ENCODE results near the gene ZNF205. TPM values are rescaled to one million over a fixed set of nuclear protein-coding genes. Genes with fewer than 3 reads are reported as not detected.
A peak's percentile ranks its signal among the peaks of the same experiment; 100 is the strongest.

ZNF205 gene
- total and polyA plus RNA-seq, 9 of the 15 experiments (the other 6 are each of a cell fraction or from before 2014, with no cell fraction given) = 2.4 to 11.8 (median 5.1) TPM; not detected in 2

- TF ChIP-seq STAT6 (CRISPR knock-in tag; IDR thresholded peaks at IDR 0.05) = no peak
- peak; percentile 10; the same call in 1 of the 2 replicates for TF ChIP-seq ZFX (CRISPR knock-in tag; IDR thresholded peaks at IDR 0.05)
- peak; percentile 49; the same call in 1 of the 2 replicates for TF ChIP-seq GABPA (tag; conservative IDR thresholded peaks at IDR 0.05; ENCODE audit: low read depth)
- no peak for TF ChIP-seq ARID2 (IDR thresholded peaks at IDR 0.05)
- TF ChIP-seq ARHGAP35 (IDR thresholded peaks at IDR 0.05; ENCODE audit: partially characterized antibody) = peak; percentile 40
- no peak for TF ChIP-seq MBD1 (CRISPR knock-in tag; IDR thresholded peaks at IDR 0.05)
- no peak for TF ChIP-seq HINFP (tag; conservative IDR thresholded peaks at IDR 0.05; ENCODE audit: low read depth)
- no peak for TF ChIP-seq ZNF354B (CRISPR knock-in tag; IDR thresholded peaks at IDR 0.05)
- 0 out of 2 replicates have a peak, but pooled peaks have one; percentile 33 for TF ChIP-seq ZNF431 (CRISPR knock-in tag; IDR thresholded peaks at IDR 0.05)
- TF ChIP-seq RNF219 (CRISPR knock-in tag; IDR thresholded peaks at IDR 0.05) = no peak
- peak; percentile 100 for TF ChIP-seq TBP (optimal IDR thresholded peaks at IDR 0.05; ENCODE audit: low read depth, low read length)
- TF ChIP-seq CBFB (CRISPR knock-in tag; IDR thresholded peaks at IDR 0.05) = no peak
- TF ChIP-seq PTBP1 (IDR thresholded peaks at IDR 0.05; ENCODE audit: low read depth, low read length) = peak; percentile 52; the same call in 1 of the 2 replicates
- TF ChIP-seq TGIF2 (CRISPR knock-in tag; IDR thresholded peaks at IDR 0.05) = no peak
- TF ChIP-seq CREB3 (tag; conservative IDR thresholded peaks at IDR 0.05; ENCODE audit: low read depth) = no peak
- TF ChIP-seq RBM17 (IDR thresholded peaks at IDR 0.05; ENCODE audit: borderline replicate concordance, low read depth, low read length) = no peak
- TF ChIP-seq SMARCA5 (IDR thresholded peaks at IDR 0.05) = peak; percentile 82
- peak; percentile 70; the same call in 1 of the 2 replicates for TF ChIP-seq FOXK1 (CRISPR knock-in tag; IDR thresholded peaks at IDR 0.05; ENCODE audit: borderline replicate concordance)
- TF ChIP-seq HCFC1 (IDR thresholded peaks at IDR 0.05; ENCODE audit: low read depth, low read length) = no peak; the same call in 1 of the 2 replicates
Observed at GRCh38 chr16:3157229-3158025, 45.0 kb downstream of the ZNF205 start (continued).
